Right ventricle myocardium inferior (tissue), 1 donor: ENCODE data around the gene MRPL37. TPM values are rescaled to one million over a fixed set of nuclear protein-coding genes. Genes with fewer than 3 reads are reported as not detected.
"Not testable (repeated sequence)": the region's sequence is repeated elsewhere in the genome, so short reads cannot be mapped to it uniquely, and the experiment has no call there.

Source experiments
- ATAC-seq: fragments of 200-7000 bp; cut with Tn5 transposase; one replicate; pipeline ENCODE4 v1.9.1; 2020; ENCODE audit warnings: mild to moderate bottlenecking, moderate library complexity
- DNase-seq: peaks from one replicate; pipeline ENCODE4 v3.0.0; 2021; ENCODE audit errors: missing footprints
- intact Hi-C: fragments of 100-400 bp; cut with DNase I; formaldehyde crosslinking; loops from one replicate; pipeline ENCODE4 v1.11.0; 2022
- total RNA-seq: library from RNA; stranded (reverse); fragmentation: NEBNext Ultra II Directional; extraction: Animal tissue kit (Norgen Biotek cat#: 25700); gene quantifications from one replicate; pipeline ENCODE4 v1.2.1, GENCODE V29; 2021
- donor health status: DM: no; HTN: yes; CAD: no; lungs with severe emphysema.

The MRPL37 gene
- total RNA-seq, 1 donor from 2014 or later, result 85.2 TPM

DNA sequence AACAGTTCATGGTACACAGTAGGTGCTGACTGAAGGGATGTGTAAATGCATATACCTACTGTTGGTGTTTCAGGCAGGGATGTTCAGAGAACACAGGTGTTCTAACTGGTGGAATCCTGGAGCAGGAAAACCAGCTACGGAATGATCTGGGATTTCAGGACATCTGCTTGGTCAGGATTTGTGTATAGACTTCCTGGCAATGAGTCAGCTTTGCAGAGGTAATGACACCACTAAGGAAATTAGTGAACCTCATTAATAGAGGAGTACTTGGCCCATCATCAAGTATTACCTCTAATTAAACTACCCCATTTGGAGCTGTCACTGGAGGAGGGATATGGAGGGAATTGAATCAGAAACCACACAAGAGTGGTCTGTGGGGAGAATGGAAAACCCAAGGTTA lies 7.3 kb downstream of the MRPL37 start:
- ATAC-seq (no peak), DNase-seq (no peak)
- intact Hi-C loops, result loop anchor here (10.0 kb wide), 1 partner anchor 278 kb away; no protein-coding TSS in a partner anchor

DNA sequence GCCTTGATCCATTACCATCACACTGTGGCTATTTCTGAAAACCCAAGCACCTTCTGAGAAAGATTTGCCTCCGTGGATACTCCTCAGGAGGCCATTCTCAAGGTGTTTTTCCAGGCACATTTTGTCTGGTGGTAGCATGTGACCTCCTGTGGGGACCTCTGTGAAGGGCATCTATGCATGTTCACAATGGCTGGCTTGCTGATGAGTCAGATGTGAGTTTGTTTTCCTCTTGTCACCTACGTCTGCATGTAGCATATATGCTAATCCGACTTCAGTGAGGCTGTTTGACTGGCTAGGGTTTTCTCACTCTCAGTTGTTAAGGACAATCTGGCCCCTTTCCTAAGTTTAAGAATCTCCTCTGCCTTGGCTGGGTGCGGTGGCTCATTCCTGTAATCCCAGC lies 7.9 kb downstream of the MRPL37 start:
- ATAC-seq, DNase-seq: not testable (repeated sequence)
- intact Hi-C loops, result loop anchor here (10.0 kb wide), 1 partner anchor 277 kb away; no protein-coding TSS in a partner anchor

DNA sequence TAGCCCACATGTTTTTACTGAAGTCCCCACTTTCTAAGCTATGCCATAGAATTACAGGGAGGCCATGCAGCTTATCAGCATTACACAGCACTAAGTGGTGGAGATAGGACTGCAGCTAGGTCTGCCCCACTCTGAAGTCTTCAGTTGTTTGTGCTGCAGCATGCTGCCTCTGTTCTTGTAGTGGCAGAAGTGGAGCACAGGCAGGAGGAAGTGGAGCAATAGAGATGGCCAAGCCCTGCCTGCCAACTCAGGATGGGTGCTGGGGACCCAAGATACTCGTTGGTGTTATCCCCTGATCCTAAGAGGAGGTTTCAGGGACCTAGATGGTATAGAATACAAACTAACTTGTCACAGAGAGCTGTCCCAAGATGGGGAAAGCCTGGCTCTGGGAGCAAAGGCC lies 12.9 kb downstream of the MRPL37 start:
- DNase-seq, result peak; percentile 11
- intact Hi-C loops, result no loop called here
- no peak for ATAC-seq

DNA sequence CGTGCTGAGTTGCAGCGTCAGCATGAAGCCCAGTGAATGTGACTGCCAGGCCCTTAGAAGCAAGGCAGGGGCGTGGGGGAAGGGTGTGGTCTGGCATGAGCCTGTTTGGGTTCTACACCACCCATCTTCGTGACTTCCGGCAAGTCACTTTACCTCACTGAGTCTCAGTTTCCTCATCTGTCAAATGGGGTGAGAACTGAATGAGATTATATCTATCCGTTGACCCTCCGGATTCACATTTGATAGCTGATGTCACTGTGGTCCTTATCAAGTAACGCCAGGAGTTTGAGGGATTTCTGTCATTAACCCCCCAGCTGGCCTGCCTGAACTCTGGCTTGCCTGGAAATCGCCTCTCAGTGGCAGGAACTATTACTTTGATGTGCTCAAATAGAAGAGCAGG lies 15.6 kb downstream of the MRPL37 start:
- intact Hi-C loops, result no loop called here
- ATAC-seq (no peak), DNase-seq (peak; percentile 20)

DNA sequence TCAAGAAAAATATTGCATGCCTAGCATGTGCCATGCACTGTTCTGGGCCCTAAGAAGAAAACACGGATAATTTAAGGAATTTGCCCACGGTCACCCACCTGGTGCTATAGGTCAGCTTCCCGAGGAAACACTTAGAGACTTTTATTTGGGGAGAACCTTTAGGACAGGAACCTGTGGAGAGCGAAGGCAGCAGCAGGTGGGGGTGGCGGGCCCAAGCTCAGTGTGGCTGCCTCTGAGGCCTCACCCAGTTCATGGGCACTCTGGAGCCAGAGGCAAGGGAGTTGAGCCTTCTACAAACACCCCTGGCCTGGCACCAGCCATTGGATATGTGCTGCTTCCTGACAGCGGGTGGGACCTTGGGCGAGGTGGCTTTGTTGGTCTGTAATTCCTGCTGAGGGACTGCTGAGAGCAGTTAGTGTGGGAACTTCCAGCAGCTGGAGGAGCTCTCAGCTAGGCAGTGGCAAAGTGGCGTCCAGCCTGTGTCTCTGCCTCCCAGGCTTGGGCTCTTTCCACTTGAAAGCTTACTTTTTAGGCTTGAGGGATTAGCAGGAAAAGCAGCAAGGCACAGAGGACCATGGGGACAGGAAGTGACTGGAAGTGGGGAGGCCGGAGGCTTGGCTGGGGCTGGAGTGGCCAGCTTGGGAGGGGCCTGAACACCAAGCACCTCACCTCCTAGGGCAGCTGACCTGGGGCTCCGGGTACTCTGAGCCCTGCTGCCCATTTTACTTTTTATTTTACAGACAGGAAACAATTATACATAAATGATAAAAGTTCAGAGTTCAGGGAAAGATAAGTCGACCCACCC lies 19.1 kb downstream of the MRPL37 start:
- DNase-seq, result no peak
- ATAC-seq, result no peak
- intact Hi-C loops, result no loop called here

DNA sequence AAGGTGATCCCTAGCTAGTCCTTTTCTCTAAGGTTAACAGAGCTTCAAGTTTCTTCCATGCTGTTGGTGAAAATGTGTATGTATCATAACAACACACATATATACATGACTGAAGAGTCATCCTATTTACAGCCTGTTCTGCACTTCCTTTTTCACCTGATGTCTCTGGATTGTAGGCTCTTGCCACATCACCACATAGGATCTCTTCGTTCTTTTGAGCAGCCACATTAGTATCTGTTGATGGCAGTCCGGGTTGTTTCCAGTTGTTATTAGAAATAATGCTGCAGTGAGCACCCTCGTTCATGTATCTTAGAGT lies 19.7 kb downstream of the MRPL37 start:
- no peak for DNase-seq
- intact Hi-C loops, result no loop called here
- ATAC-seq, result no peak

DNA sequence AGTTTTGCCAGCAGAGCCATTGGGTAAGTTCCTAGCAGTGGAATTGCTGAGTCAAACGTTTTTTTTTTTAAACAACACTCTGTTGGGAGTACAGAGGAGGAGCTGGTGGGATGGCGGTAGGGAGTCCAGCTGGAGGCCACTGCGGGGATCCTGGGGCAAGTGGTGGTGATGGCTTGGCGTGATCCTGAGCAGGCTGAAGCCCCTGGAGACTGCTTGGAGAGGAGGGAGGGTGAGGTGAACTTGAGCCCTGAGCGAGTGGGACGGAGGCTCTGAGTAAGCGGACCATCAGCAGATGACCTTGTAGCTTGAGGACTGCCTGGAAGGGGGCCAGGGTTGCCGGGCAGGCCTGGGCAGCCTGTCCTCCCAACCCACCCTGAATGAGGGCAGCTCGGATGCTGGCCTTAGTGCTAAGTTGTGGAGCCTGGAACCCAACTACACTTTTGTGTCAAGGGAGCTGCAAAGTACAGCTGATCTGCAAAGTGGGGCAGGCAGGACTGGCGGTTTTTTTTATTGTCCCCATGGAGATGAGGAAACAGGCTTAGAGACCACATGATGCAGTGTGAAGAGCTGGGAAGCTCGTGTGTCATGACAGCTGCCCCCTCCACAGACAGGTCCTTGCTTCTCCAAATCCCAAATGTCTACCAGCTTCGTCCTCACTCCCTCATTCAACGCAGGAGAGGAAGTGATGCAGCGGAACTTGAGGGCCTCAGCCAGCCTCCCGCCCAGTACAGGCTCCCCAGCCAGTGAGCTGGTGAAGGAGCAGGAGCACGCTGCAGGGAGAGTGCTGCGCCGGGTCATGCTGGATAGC lies 20.2 kb downstream of the MRPL37 start:
- ATAC-seq (peak; percentile 80), DNase-seq (peak; percentile 83)
- intact Hi-C loops, result no loop called here

DNA sequence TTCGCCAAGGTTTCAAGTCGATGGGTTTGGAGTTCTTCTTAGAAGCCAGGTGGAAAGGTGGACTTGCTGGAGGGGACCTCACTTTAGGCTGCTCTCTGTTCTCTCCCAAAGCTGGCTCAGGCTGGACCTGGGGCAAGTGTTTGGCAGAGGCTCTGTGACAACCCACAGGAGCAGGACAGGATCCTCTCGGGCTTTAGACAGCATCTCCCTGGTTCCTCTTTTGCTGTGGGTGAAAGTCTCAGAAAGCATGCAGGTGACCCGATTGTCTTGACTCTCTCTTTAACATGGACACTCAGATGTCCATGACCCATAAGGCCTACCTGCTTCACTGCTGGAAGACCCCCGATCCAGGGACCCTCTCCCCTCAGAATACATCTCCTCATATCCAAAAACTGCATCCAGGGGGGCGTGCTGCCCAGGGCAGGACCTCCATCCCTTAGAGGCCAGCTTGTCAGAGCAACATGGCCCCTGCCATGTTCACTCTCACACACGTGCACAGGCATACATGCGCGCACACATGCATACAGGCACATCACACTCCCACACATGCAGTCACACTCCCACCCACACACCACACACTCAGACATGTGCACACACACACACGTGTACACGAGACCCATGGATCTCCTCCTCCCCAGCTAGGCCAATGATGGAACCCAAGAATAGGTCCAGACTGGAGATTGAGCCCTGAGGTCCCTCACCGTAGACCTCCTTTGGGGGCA lies 21.3 kb downstream of the MRPL37 start:
- intact Hi-C loops, result no loop called here
- no peak for ATAC-seq
- peak; percentile 46 for DNase-seq

DNA sequence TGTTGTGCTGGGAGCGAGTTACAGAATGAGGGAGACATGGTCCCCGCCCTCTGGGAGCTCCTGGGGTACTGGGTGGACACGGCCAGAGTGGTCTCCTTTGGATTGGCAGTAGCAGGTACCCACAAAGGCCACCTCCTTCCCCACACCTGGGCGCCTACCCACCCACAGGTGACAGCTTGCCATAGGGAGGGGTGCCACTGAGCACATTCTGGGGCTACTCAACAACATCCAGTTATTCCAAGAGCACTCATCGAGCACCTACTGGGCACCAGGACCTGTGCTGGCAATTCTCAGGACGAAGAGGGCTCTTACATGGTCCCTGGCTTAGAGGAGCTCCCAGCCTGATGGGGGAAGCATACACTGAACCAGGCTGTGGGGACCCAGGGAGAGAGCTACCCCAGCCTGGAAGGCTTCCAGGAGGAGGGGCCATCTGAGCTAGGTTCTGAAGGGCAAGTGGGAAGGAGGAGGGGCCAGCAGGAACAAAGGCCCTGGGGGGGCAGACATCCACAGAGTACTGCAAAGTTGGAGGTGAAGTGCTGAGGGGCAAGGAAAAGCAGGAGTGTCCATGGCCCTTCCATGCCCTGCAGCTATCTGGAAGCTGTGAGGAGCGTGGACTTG lies 22.0 kb downstream of the MRPL37 start:
- intact Hi-C loops, result no loop called here
- DNase-seq, result peak; percentile 43
- no peak for ATAC-seq

DNA sequence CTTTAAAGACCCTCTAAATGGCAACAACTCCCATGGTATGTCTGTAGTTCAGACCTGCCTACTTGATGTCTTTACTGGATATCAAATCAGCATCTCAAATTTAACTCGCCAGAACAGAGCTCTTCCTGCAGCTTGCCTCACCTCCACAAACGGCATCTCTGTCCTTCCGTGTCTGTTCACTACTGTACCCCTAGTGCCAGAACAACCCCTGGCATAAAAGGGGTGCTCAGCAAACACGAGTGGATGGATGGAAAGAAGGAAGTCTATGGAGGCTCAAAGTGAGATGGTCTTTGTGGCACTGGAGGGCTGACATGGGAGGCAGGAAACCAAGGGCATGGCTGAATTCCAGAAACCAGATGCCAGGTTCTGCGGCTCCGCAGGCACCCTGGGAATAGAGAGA lies 22.7 kb downstream of the MRPL37 start:
- no peak for DNase-seq
- intact Hi-C loops, result no loop called here
- ATAC-seq, result no peak

DNA sequence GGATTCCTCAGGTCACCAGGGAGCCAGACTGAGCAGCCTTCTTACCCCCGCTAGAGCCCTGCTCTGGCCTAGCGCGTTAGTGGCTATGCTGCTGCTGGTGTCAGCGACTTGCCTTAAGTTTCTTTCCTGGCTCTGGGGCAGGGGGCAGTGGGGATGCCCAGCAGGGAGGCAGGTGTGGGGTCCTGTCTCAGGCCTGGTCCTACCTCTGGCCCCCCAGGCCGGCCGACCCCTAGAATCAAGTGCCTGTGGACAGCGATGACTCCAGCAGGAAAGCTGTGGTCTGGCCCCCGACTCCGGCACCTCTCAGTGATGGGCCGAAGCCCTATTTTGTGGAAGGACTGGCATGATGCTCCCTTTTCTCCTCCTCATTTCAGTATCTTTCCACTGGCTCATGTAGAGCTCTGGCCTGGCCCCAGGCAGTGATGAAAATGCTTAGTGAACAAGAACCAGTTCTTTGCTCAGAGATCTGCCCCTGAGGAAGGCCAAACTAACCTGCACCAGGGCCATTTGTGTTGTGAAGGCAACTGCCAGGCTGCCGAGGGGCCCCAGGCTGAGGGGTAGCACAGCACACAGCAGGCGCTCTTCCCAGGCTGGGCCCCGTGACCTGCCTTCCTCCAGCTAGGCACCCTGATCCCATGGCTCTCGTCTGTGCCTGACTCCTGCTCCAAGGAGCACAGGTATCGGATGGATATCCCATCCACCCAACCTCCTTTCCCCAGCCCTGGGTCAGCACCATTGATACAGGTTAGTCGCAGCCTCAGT lies 23.7 kb downstream of the MRPL37 start:
- peak; percentile 63 for DNase-seq
- intact Hi-C loops, result no loop called here
- ATAC-seq, result no peak

DNA sequence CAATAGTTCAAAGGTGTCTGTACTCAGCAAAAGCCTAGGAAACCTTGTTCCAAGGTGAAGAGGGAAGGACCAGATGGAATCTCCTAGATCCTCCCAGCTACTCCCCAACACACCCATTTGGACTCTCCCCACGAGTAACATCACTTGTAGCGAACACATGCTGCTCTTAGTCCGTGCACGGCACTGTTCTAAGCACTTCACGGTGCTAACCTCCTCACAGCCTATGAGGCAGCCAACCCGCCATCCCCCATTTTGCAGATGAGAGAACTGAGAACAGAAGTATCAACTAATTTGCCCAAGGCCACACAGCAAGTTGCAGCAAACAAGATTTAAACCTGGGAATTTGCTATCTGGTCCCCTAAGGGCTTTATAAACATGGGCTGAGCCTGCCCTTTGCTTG lies 24.3 kb downstream of the MRPL37 start:
- ATAC-seq (no peak), DNase-seq (no peak)
- intact Hi-C loops, result no loop called here

DNA sequence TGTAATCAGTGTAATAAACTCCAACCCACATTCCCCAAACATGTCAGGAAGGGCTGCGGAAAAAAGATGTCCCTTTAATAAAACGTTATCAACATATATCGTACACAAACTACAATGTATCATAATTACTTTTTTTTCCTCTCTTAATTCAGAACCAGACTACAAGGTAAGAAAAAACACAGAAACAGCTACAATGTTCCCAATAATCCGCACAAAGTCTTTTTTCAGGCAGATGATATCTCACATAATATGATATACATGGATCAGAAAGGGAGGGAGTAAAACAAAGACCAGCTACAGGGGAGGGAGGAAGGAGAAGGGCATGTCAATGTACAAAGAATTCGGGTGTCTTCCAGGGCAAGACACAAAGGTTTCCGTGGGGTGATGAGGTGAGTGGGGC lies 25.4 kb downstream of the MRPL37 start:
- ATAC-seq (no peak), DNase-seq (no peak)
- intact Hi-C loops, result no loop called here

DNA sequence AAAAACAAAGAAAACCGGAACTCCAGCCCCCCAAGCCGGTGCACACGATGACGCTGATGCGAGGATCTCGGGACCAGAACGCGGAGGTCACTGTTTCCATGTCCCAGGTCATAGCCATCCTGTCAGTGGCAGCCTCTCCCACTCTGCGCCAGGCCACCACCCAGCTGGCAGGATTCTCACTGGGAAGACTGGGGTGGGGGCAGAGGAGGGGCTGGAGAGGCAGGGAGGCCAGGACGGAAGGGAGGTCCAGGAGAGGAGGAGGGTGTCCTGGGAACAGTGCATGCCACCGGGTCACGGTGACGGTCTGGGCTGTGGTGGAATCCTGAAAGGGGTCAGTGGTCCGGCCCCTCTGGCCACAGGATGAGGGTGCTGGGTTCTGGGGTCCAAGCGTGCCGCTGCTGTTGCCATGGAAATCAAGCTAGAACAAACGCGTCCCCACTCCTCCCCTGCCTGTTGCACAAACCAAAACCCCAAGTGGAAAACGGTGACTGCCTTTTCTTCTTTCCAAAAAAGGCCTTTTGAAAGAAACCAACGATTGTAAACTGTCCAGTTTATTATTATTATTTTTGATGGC lies 26.1 kb downstream of the MRPL37 start:
- DNase-seq (peak; percentile 60), ATAC-seq (no peak)
- intact Hi-C loops, result no loop called here

DNA sequence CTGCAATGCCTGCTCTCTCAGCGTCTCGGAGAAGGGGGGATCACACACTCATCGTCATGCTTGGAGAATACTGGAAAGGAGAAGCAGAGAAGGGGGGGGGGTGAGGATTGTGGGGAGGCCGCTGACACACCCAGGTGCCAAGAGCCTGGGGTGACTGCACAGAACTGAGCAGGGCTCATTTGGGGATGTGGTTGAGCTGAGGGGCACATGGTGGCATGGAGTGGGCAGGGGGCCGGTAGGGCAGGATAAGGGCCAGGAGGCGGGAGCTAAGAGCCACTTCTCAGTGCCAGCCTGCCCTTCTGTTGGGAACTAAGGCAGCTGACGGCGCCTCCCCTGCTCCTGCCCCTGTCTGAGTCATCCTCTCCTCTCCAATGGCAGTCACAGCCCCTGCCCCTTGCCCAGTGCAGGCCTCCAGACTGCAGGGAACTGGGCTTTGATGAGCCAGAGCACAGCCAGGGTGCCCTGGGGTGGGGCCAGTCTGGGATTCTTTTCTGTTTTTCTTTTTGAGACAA lies 27.2 kb downstream of the MRPL37 start:
- intact Hi-C loops, result no loop called here
- ATAC-seq (no peak), DNase-seq (peak; percentile 51)

DNA sequence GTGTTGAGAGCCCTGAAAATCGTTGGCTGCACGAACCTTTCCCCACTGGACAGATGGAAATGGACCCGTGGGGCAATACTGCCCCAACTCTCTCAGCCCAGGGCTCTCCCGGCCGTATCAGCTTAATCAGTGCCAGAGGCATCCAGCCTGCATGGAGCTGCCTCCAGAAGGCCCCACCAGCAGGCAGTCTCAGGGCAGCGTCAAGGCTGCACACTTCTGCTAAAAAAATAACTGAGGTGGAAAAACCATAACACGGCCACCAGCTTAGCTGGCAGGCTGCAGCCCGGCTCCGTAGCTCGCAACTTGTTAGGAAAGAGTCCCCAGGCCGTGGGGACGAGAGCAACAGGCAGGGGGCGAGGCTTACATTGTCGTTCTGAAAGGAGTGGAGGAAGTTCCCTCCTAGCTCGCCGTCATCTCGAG lies 27.9 kb downstream of the MRPL37 start:
- ATAC-seq (no peak), DNase-seq (peak; percentile 50)
- intact Hi-C loops, result no loop called here

DNA sequence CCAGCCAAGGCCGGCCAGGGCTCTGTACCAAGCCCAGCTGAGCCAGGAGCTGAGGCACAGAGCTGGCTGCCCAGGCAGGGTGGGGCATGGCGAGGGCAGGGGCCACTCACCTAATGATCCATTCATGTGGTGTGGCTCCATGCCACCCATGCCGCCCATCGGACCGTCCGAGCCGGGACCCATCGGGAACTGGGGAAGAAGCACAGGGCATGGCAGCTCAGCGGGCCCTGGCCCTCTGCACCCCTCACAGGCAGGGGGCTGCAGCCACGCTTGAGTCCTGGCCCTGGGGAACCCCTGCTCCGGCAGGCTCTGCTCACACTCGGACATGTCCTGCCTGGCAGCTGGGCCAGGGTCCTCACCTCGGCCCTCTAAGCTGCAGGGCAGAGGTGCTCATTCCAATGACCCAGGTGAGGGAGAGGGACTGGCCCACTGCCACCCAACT lies 28.7 kb downstream of the MRPL37 start:
- intact Hi-C loops, result no loop called here
- DNase-seq (no peak), ATAC-seq (peak; percentile 4)
